Activated CD8-positive, alpha-beta memory T cell treated with anti-CD3 and anti-CD28 coated beads, Interleukin-2, amount 50 U/mL, for 1 hour (primary cell): ENCODE measurements around the gene GFER.
"Not testable (repeated sequence)": the region's sequence is repeated elsewhere in the genome, so short reads cannot be mapped to it uniquely, and the experiment has no call there.

ENCODE experiments used
- DNase-seq: peaks from one replicate; pipeline ENCODE4 v3.0.0-alpha.2; 2020; ENCODE audit errors: extremely low read depth

The GFER gene

GRCh38 chr16:1983544-1984346 is at the start of gene GFER:
TSS of gene GFER (plus strand) at chr16:1984193. CDS start at chr16:1984219, 26 bp downstream.
- DNase-seq, result no peak

- DNase-seq, result no peak
Observed at GRCh38 chr16:1936945-1937479, 47.0 kb upstream of the GFER start.

GRCh38 chr16:1938316-1938715 is 45.7 kb upstream of the GFER start:
- no peak for DNase-seq

- DNase-seq, result no peak
Observed at GRCh38 chr16:1938910-1939309, 45.1 kb upstream of the GFER start.

GRCh38 chr16:1939833-1940232 is 44.2 kb upstream of the GFER start:
- not testable (repeated sequence) for DNase-seq

DNA sequence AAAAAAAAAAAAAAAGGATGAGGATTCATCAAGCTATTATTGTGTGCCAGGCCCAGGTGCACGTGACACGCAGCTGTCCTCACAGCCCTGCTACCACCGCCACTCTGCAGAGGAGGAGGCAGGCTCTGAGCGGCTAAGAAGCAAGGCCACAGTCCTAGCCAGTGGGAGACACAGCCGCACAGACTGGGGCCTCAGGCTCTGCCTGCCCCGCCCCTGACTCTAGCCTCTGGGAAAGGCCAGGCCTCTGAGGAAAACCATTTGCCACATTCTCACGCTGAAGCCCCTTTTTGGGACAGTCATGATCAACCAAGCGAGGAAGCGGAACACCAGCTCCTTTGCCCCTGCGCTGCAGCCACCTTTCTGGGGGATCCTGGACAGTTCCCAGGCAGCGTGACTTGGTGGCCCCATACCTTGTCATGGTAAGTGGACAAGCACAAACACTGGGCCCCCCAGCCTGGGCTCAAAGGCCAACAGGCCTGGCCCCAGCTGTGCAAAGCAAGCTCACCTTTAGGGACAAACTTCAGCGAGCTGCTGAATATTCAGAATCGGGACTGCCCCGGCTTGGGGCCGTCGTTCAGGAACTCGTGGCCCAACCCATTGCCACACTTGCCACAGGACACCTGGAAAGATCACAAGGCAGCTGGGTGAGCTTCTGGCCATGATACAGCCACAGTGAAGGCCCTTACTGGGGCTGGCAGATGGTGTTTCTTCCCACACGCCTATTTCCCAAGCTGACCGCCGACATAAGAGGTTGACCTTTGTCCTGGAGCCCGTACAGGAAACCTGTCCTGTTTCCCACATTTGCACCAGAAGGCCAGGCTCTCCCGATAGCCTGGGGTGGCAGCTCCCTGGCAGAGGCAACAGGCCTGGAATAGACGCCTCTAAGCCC is 43.5 kb upstream of the GFER start:
- DNase-seq, result no peak

GRCh38 chr16:1941162-1942046 is 42.6 kb upstream of the GFER start:
- DNase-seq, result no peak

DNA sequence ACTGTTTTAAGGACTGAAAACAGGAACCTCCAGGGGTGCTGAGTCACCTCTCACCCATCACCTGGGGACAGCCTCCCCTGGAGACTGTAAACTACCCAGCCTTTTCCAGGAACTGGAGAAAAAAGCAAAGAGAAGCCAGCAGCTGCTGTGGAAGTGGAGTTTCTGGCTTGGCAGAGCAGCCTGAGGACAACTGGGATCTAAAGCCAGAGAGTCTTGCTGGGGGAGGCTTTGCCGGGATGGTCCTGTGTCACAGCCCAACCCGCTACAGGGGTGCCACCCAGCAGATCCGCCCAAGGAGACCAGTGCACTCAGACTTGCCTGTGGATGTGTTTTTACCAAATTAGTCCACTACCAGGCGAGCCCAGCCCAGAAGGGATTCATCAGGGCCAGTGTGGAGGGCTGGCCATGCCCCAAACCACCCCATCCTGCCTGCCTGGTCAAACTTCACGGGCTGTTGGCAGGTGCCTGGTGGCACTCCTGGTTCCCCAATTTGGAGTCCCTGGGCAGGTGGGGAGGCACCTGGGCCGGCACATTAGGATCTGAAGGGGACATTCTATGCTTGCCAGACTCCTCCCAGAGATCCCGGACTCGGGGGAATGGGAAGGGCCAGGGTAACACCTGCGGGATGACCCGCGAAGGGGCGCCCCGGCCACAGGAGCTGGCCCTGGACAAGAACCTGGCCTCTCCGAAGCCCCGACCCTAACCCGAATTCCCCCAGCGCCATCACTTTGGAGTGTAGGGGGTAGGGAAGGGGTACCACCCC is 41.8 kb upstream of the GFER start:
- DNase-seq, result no peak

GRCh38 chr16:1942810-1943726 is 40.9 kb upstream of the GFER start, which contains the start of gene MSRB1:
TSS of gene MSRB1 (minus strand) at chr16:1943199. CDS start at chr16:1943156, 43 bp downstream.
- peak; percentile 99 for DNase-seq

- no peak for DNase-seq
Observed at GRCh38 chr16:1944612-1945199, 39.3 kb upstream of the GFER start.

GRCh38 chr16:1945559-1946391 is 38.2 kb upstream of the GFER start:
- DNase-seq, result no peak

DNA sequence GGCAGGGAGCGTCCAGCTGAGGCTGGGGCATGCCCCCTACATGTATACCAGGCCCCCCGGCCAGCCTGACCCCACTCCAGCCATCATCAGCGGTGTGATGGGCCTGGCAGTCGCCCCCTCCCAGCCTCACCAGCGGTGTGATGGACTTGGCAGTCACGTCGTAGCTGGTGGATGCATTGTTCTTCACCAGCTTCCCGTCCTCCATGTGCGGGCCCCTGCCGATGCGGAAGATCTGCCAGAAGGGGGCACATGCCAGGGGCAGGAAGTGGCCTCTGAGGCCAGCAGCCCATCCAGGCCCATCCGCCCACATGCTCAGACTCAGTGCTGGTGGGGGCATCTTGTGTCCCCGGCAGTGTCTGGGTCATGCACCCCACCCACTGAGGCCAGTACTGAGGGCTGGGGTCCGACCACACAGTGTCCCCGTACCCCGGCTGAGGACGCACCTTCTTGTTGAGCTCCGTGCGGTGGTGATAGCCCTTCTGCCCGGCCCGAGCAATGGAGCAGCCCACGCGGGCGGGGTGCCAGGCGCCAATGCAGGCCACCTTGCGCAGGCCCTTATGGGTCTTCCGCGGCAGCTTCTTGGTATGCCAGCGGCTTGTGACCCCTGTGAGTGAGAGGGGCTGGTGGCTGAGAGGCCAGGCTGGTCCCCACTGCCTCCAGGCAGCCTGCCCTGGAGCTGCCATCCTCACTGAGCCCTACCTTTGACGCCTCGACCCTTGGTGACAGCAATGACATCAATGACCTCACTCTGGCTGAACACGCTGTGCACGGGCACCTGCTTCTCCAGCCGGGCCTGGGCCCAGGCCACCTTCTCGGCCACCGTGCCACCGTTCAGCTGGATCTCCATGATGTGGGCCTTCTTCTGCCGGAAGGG is 37.3 kb upstream of the GFER start:
- DNase-seq, result no peak

DNA sequence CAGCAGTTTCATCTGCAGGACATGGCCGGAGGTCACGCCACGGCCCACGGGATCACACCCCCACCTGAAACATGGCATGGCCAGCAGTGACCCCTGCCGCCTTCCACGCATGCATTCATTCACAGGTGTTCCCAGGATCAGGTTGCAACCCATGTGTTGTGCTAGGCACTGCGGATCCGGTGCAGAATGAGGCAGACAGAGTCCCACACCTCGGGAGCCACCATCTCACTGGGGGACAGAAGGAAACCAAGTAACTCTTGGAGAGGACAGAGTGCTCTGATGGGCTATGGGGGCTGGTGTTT is 36.7 kb upstream of the GFER start:
- no peak for DNase-seq

- DNase-seq, result no peak
Observed at GRCh38 chr16:1949507-1949906, 34.5 kb upstream of the GFER start.

DNA sequence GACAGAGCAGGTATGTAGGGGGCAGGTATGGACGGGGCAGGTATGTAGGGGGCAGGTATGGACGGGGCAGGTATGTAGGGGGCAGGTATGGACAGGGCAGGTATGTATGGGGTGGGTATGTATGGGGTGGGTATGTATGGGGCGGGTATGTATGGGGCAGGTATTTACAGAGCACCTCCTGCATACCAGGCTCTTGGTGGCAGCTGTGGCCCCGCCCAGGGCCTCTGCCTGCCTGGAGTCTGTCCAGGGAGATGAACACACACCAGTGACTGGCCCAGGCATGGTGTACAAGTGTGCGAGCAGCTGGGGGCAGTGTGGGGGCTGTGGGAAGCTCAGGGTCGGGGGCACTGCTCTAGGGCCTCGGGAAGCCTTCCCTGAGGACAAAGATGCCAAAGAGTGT is 33.9 kb upstream of the GFER start:
- DNase-seq, result no peak

DNA sequence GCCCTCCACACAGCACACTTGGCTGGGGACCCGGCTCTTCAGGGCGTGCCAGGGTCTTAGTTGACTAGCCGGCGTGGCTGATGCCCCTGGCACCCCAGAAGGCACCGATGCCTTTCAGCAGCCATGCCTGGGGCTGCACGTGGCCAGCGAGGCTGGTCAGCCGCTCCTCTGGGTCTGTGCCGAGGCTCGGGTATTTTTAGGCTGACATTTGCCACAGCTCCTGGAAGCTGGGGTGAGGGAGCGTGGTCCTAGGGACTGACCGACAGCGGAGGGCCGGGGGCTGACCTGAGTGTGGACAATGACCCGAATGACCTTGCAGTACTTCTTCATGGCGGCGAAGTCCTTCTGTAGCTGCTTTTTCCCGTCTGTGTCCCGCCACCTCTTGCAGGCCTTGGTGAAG is 33.4 kb upstream of the GFER start:
- DNase-seq, result no peak

GRCh38 chr16:1953734-1954133 is 30.3 kb upstream of the GFER start:
- no peak for DNase-seq
